A375 (cell line): ENCODE data around the gene ACTN4. TPM values are rescaled to one million over a fixed set of nuclear protein-coding genes. Genes with fewer than 3 reads are reported as not detected.

ENCODE experiments used
- total RNA-seq: library from RNA; depleted of rRNA; stranded (reverse); fragments of >200 nt; shearing (Covaris generic); gene quantifications from 2 replicates; pipeline ENCODE4 v1.2.3, GENCODE V29; 2014; rRNA removed

Gene ACTN4
- total RNA-seq, result 607 and 674 TPM in 2 replicates

DNA sequence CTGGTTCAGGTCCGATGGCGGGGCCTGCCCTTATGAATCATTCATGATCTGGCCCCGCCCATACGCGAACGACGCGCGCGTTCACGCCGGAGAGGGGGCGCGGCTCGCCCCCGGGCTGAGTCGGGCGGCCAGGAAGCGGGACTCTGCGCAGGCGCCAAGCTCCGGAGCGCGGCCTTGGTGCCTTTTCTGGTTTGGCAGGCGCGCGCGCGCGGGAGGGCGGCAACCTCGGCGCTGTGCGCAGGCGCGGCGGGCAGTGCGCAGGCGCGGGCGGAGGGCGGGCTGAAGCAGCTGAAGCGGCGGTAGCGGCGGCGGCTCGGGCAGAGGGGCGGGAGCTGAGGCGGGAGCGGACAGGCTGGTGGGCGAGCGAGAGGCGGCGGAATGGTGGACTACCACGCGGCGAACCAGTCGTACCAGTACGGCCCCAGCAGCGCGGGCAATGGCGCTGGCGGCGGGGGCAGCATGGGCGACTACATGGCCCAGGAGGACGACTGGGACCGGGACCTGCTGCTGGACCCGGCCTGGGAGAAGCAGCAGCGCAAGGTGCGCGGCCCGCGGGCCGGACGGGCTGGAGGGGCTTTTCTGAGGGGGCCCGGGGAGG lies at the start of gene ACTN4:
TSS of gene ACTN4 (plus strand) at position 282 of the 598 bp plus-strand sequence. CDS start at position 379, 97 bp downstream.

DNA sequence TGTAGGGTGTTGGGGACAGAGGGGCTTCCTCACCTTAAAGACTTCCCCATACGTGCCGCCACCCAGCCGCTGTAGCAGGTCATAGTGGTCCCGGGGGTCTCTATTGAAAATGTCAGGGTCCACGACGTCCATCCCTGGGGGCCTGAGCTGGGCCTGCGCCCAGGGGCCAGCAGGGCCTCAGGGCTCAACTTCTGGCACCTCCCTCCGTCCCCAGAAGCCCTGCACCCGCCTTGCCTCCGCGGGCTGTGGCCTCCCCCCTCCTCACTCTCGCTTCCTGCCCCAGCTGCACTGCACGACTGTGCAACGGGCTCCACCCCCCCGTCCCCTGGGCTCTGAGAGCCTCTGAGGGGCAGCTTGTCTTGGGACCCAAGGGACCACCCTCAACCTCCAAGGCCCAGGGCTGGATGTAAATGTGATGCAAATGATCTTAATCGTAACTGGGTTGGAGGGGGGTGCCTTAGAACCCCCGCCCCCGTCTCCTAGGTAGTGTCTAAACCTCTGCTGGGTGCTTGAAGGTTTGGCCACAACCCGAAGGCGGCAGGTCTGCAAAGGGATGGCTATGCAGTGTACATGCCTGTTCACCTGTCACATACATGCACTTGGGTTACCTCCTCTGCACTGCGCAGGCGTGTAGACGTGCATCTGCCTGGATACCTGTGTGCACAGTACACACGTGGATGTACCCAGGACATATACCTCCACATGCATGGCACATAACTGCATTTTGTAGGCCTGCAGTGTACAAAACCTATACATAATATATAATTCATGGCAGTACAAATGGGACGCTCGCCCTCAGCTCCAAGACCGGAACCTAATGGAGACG lies 29.5 kb upstream of the ACTN4 start, which contains the start of gene MAP4K1:
TSS of gene MAP4K1 (minus strand) at position 190 of the 826 bp plus-strand sequence. CDS start at position 132, 58 bp downstream.

DNA sequence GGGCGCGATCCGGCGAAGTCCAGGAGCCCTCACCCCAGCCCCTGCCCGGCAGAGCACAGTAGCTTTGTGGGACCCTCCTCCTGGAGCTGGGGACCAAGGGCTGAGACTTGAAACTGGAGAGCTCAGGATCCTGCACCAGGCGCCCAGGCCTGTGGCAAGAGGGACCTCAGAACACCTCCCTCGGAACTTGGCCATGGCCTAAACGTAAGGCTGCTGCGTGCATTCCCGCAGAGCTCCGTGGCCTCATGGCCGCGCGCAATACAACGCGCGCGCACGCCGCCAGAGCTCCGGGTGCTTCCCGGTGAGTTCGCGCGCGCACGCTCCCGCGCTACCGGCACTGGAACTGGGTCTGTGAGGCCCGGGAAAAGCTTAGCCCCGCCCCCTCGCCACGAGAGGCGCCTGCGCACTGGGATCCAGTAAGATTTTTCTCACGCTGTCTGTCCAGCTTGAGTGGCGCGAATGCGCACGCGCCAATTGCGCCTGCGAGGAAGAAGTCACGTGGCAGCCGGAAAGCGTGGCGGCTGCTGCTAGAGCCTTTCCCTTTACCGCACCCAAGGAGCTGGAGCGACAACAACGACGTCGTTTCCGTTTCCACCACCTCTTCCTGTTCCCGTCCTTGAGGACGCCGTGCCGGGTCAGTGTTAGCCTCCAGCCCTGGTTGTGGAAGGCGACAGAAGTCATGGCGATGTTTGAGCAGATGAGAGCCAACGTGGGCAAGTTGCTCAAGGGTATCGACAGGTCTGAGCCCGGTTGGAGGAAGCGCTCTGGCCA lies 28.7 kb upstream of the ACTN4 start, which contains the start of gene EIF3K:
TSS of gene EIF3K (plus strand) at position 599 of the 771 bp plus-strand sequence. CDS start at position 680, 81 bp downstream.

DNA sequence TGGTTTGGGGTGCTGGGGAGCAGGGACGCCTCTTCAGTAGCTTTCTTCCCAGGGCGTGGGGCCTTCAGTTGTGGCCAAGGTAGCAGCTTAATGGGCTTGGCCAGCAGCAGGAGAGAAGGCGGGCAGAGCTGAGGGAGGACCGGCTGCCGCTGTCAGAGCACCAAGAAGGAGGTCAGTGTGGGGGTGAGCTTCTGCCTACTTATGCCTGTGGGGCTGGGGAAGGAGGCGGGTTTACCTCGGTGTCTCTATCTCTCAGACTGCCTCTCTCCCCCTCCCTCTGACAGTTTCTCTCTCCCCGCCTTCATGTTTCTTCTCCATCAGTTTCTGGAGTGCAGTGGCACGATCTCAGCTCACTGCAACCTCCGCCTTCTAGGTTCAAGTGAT lies 96.8 kb downstream of the ACTN4 start, which contains the start of gene CAPN12:
TSS of gene CAPN12 (minus strand) at position 177 of the 384 bp plus-strand sequence. CDS start 309 bp downstream, outside the sequence.

DNA sequence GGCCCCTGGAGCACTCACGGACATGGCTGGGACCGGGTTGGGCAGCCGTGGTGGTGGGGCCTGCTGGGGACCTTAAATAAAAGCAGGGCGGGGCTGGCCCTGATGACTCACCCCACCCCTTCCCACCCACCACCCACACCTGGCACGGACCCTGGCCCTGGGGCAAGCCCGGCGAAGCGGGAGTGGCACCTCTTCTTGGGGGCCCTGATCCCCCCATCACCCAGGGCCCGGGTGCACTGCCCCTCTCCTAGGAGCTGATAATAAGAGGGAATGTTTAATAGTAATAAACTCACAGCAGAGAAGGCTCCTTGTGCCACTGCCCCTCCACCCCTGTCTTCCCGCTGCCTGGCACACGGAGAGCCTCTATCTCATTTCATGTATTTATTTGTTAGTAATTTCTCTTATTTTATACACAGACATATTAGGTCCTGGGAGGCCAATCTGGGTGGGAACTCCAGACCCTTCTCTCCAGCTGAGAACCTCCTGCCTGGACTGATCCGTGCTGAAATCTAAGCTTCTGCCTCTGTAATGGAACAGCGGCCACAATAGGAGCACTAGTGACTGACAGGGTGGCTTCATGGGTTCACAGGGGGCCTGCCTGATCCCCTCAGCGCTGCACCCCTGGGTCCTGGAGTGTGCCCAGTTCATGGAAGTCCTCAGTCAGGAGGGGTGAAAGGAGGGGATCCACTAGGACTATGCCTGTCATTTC lies 126.2 kb downstream of the ACTN4 start, which contains the start of gene LGALS7:
TSS of gene LGALS7 (minus strand) at position 49 of the 709 bp plus-strand sequence. CDS start at position 24, 25 bp downstream.

Other genes starting within 250 kb of the ACTN4 start
- gene FAM98C, start 244.6 kb upstream of the ACTN4 start, total RNA-seq, result 20.3 and 24.9 TPM in 2 replicates
- not detected in 2 replicates for gene RASGRP4, start 221.4 kb upstream of the ACTN4 start, total RNA-seq
- 0.05 and 0.19 TPM in 2 replicates for gene RYR1, start 214.0 kb upstream of the ACTN4 start, total RNA-seq
- 0.34 and 1.3 TPM in 2 replicates for gene MAP4K1, start 29.7 kb upstream of the ACTN4 start, total RNA-seq
- 452 and 462 TPM in 2 replicates for gene EIF3K, start 28.5 kb upstream of the ACTN4 start, total RNA-seq
- 0.91 TPM in 1 of 2 replicates, not detected in the other for gene CAPN12, start 96.8 kb downstream of the ACTN4 start, total RNA-seq
- not detected in 2 replicates for gene LGALS7, start 125.9 kb downstream of the ACTN4 start, total RNA-seq
- gene LGALS7B, start 141.6 kb downstream of the ACTN4 start, total RNA-seq, result 2.8 TPM in 1 of 2 replicates, not detected in the other
- gene LGALS4, start 165.3 kb downstream of the ACTN4 start, total RNA-seq, result 0.57 TPM in 1 of 2 replicates, not detected in the other
- gene ECH1, start 184.1 kb downstream of the ACTN4 start, total RNA-seq, result 121 and 136 TPM in 2 replicates
- gene HNRNPL, start 202.3 kb downstream of the ACTN4 start, total RNA-seq, result 304 and 320 TPM in 2 replicates
- gene RINL, start 230.6 kb downstream of the ACTN4 start, total RNA-seq, result 7.7 and 10.1 TPM in 2 replicates